ENCODE results near the gene ARID1B.

- no peak for TF ChIP-seq CTCF (conservative IDR thresholded peaks at IDR 0.05; ENCODE audit: low read length)
- TF ChIP-seq EZH2phosphoT487 (IDR thresholded peaks at IDR 0.05; ENCODE audit: borderline replicate concordance, low read depth, low read length) = no peak
These were observed 142.2 kb downstream of the ARID1B start for GRCh38 chr6:156919370-156919769.

Measured in OCI-LY7 (cell line).